SK-N-DZ (cell line): ENCODE results near the gene PRR33. TPM values are rescaled to one million over a fixed set of nuclear protein-coding genes. Genes with fewer than 3 reads are reported as not detected.
A peak's percentile ranks its signal among the peaks of the same experiment; 100 is the strongest.
"Not testable (repeated sequence)": the region's sequence is repeated elsewhere in the genome, so short reads cannot be mapped to it uniquely, and the experiment has no call there.

Experiments
- DNase-seq: peaks from one replicate; pipeline ENCODE4 v3.0.0-alpha.2; 2015; ENCODE audit warnings: low spot score
- polyA plus RNA-seq, 2 experiments: library from polyadenylated mRNA; depleted of rRNA; stranded (reverse); fragments of >200 nt; gene quantifications; 2 replicates each; pipeline ENCODE4 v1.2.3, GENCODE V29; 2014

Gene PRR33
- not detected in 2 replicates for polyA plus RNA-seq (2014; cell fraction: cytosol; rRNA removed)
- polyA plus RNA-seq (2014; cell fraction: nucleus; rRNA removed), result not detected in 2 replicates

DNA sequence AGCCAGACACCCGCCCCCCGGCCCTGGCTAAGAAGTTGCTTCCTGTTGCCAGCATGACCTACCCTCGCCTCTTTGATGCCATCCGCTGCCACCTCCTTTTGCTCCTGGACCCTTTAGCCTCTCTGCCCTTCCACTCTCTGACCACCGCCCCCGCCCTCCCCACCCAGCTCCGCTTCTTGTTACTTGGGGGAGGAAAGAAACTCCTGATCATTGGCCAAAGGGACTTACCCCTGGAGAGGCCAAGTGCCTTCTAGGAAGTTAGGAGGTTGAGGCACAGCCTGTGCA is at the start of gene PRR33:
PRR33 (minus strand) TSS at position 65 of the 285 bp plus-strand sequence. CDS start 1,311 bp downstream, outside the sequence.
- no peak for DNase-seq

GRCh38 chr11:1939788-1940187 is 48.1 kb upstream of the PRR33 start:
- not testable (repeated sequence) for DNase-seq

DNA sequence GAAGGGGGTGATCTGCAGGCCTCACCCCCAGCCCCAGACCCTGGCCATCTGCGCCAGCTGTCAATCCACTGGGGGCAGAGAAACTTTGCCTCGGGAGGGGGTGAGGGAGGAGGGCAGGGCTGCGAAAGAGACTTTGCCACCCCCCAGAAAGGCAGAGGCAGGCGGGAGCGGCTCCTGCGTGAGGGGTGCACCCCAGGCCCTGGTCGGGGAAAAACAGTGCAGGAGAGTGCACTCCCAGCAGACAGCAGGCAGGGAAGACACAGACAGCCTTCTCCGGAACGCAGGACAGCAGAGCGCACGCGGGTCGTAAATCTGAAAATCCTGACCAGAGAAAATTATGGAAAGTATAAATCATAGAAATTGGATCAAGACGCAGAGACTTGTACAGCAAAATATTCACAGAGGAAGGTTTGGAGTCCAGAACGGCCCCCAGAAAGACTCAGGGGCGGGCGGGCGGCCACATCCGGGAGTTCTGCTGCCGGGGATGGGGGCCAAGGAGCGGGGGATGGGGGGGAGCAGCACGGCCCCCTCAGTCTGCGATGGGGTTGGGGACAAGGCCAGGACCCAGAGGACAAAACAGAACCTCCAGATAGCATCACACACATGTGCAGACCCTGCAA is 47.4 kb upstream of the PRR33 start:
- peak; percentile 58 for DNase-seq

DNA sequence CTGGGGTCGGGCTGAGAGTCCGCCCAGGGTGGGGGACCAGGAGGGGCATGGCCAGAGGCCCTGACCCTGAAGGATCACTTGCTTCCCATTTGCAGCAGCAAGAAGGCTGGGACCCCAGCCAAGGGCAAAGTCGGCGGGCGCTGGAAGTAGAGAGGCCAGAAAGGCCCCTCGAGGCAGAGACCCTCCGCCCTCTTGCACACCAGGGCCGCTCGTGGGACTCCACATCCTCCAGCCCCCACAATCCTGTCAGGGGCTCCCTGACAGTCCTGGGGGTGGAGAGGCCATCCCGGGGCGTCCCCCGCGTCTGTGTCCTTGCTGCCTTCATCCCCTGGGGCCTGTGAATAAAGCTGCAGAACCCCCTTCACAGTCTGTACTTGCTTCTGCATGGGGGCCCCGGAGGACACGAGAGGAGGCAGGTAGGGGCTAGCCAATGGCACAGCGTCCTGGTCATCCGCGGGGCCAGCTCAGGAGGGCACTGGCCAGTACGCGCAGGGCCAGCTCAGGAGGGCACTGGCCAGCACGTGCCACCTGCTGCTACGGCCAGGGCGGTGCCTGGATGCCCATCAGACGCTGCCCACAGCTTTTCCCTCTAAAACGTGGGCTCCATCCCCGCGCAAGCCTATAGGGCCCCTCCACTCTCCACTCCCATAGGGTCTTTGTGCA is 46.8 kb upstream of the PRR33 start:
- DNase-seq, result no peak

DNA sequence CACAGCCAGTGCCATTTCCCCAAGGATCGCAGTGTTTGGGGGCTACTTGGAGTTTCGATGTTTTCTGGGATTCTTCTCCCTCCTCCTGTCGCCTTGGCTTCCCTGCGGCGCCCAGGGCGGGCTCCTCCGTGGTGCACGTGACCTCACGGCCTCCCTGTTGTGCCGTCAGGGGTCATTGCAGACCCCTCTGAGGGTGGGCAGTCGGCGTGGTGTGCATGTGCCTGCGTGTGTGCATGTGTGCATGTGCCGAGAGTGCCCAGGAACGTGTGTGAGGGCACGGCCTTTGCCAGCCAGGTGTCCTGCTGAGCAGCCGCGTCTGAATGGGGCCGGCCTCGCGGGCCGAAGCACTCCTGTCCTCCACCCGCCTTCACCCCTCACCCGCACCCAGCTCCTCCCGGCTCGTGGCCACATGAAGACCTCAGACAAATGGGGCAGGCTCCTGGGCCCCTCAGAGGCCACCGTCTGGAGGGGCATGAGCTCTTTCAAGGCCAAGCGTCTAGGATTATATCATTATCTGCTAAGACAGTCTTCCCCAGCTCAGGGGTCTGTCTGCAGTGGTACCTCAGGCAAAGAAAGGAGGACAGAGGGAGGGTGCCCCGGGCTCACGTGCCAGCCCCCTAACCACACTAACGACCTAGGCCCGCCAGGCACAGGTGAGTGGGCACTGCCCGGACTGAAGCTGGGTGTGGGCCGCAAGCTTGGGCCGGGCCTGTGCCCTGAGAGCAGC is 46.1 kb upstream of the PRR33 start:
- no peak for DNase-seq

DNA sequence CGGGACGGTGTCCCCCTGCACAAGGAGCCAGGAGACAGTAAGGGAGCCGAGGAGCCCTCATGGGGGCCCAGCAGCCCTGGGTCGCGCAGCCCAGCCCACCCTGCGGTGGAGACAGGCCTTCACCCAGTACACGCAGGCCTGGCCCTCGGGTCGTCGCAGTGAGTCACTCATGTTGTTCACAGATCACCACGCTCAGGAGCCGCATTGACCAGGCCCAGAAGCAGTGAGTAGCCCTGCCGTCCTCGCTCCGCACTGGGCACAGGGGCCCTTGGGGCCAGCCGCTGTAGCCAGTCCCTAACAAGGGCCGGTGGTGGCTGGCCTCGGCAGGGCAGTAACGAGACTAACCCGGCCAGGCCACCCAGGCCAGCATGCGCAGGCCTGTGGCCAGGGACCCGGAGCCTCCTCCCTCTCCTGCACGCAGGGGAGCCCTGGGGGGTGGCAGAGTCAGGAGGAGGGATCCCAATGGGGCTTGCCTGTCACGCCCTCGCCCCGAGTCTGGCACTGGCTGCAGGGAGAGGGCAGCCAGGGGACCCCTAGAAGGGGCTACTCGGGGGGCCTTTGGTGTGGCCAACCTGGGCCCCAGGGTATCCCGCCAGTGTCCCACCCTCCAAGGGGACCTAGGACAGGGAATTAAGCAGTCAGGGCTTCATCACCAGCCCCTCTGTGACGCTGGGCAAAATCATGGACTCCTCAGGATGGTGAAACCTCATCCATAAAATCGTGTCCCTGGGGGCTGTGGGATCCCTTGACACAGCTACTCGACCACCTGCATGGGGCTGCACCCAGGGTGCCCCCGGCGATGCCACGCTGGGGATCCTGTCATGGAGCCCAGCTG is 45.3 kb upstream of the PRR33 start:
- no peak for DNase-seq

- no peak for DNase-seq
Measured at GRCh38 chr11:1936072-1936780, 44.5 kb upstream of the PRR33 start.

DNA sequence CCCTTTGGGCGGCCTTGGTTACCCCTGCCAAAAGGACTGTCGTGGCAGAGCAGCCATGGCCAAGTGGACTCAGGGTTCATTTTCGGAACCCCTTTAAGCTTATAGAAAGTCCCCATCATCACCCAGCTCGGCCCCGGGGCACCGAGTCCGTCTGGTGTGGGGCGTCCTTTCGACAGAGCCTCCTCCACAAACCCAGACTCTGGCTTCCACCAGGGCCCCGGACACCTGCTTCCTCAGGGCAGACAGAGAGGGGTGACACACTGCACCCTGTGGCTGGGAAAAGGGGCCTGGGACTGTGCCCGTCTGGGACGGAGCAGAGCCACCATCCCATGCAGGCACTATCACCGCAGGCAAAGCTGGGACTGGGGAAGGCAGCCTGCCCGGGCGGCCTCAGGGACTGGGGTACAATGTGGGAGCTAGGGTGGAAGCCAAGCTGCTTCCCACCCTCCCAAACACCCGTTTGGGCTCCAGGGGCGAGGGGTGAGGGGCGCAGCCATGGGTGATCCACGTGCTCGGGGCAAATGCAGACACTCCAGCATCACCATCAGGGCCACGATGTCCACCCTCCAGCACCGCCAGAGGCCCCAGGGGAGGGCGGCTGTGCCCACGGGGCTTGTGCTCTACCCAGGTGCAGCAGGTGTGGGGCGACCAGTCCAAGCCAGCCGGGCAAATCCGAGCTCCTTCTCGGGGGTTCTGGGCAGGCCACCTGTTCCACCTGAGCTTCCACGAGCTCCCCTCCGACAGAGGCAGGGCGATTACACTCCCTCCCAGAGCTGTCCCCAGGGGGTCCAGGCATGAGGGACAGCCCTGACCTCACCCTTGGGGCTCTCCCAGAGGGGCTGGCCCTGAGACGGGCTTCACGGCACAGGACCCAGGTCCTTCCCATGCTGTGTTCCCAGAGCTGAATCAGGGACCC is 43.7 kb upstream of the PRR33 start:
- DNase-seq, result no peak

- no peak for DNase-seq
Measured at GRCh38 chr11:1934335-1935155, 42.9 kb upstream of the PRR33 start.

DNA sequence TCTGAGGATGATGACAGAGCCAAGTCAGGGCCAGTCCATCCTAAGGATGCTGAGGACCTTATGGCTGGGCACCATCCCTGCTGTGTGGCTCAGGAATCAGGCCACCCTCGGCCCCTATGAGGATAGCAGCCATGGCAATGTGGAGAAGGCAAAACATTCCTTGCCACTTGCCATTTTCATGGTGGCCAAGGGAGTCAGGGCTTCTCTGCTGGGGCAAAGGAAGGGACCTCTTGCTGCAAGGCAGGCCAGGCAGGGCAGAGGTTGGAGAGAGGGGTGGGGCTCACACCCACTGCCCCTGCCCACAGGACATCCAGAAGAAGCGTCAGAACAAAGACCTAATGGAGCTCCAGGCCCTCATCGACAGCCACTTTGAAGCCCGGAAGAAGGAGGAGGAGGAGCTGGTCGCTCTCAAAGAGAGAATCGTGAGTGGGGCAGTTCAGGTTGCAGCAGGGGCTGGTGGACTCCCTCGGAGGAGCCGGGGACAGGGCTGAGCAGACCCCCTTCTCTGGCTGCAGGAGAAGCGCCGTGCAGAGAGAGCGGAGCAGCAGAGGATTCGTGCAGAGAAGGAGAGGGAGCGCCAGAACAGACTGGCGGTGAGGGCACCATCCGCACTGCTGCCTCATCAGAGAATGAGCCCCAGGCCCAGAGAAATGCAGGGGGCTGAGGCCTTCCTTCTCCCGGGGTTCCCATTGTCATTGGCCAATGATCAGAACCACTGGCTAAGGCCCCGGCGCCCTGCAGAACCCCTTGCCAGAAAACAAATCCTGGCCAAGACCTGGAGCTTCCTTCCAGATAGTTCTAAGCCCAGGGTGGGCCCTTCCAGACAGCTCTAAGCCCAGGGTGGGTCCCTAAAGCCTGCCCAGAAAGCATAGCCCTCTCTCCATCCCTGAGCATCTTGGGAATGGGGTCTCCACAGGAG is 42.0 kb upstream of the PRR33 start:
- no peak for DNase-seq

- no peak for DNase-seq
Measured at GRCh38 chr11:1932681-1933080, 41.0 kb upstream of the PRR33 start.

GRCh38 chr11:1932105-1932480 is 40.4 kb upstream of the PRR33 start:
- DNase-seq, result no peak

GRCh38 chr11:1931341-1932104 is 39.8 kb upstream of the PRR33 start:
- DNase-seq, result no peak

GRCh38 chr11:1930462-1930830 is 38.8 kb upstream of the PRR33 start:
- DNase-seq, result no peak

- no peak for DNase-seq
Measured at GRCh38 chr11:1929621-1930461, 38.1 kb upstream of the PRR33 start.

DNA sequence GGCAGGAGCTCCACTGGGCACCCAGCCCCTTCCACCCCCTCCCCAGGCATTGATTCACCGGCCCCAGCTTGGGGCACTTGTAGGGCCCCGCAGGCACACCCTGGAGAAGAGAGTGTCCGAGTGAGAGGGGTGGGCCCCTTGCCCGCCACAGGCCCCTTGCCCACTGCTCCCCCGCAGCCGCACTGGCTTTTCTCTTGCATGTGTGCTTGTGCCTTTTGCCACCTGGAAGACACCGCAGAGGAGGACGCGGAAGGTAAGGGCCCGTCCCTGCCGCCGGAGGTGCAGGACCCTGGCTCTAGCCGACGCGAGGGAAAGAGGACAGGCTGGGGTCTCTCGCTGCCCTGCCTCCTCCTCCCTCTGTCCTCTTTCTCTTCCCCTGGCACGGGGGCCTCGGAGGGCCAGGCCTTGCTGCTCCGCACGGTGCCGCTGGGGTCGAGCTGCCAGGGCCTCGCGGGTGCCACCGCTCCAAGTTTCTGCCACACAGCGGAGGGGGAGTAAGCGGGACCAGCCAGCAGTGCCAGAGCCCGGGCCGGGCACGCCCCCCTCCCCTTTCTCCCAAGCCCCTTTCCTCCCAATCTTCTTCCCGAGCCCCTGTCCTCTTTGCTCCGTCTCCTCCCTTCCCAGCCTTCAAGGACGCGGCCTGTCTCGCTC is 37.3 kb upstream of the PRR33 start:
- DNase-seq, result no peak
